AG04450 (cell line): ENCODE results near the gene SIPA1L3. TPM values are rescaled to one million over a fixed set of nuclear protein-coding genes. Genes with fewer than 3 reads are reported as not detected.

ENCODE experiments used
- CTCF ChIA-PET: fragments of 300-600, 350-600 bp; formaldehyde crosslinking; extraction: SDS; loops from one replicate; lab custom pipeline; 2022; ENCODE audit warnings: antibody characterized with exemption, inconsistent platforms; lab: Charles Lee
- POLR2A ChIA-PET: fragments of 350-600 bp; formaldehyde crosslinking; extraction: SDS; loops from one replicate; lab custom pipeline; 2021; ENCODE audit warnings: antibody characterized with exemption, inconsistent platforms; lab: Yijun Ruan, JAX
- DNase-seq: peaks from one replicate; pipeline ENCODE4 v3.0.0-alpha.2; 2011; ENCODE audit warnings: low read depth, low spot score
- H3K27ac ChIP-seq: one replicate; pipeline ENCODE4 v1.5.1; 2012; ENCODE audit warnings: low read depth, low read length, control low read depth
- H3K27me3 ChIP-seq: one replicate; pipeline ENCODE4 v1.6.0; 2012; ENCODE audit warnings: low read length; ENCODE audit not compliant: control insufficient read depth, insufficient read depth
- H3K4me3 ChIP-seq: 2 replicates; pipeline ENCODE4 v1.5.1; 2011; ENCODE audit warnings: mild to moderate bottlenecking, low read depth, low read length, control low read depth
- H3K9me3 ChIP-seq: 2 replicates; pipeline ENCODE4 v1.5.1; 2012; ENCODE audit warnings: low read length; ENCODE audit not compliant: control insufficient read depth, insufficient read depth
- polyA plus RNA-seq: library from polyadenylated mRNA; depleted of rRNA; stranded (reverse); fragments of >200 nt; gene quantifications from 2 replicates; pipeline ENCODE4 v1.2.3, GENCODE V29; 2011
- TF ChIP-seq, protein P1 (sequence below): IDR thresholded peaks from 2 replicates; pipeline ENCODE4 v1.5.1; 2011; ENCODE audit warnings: low read depth, low read length, control low read depth, inconsistent platforms

Gene SIPA1L3
- polyA plus RNA-seq, 1 experiment, result 4.9 TPM

DNA sequence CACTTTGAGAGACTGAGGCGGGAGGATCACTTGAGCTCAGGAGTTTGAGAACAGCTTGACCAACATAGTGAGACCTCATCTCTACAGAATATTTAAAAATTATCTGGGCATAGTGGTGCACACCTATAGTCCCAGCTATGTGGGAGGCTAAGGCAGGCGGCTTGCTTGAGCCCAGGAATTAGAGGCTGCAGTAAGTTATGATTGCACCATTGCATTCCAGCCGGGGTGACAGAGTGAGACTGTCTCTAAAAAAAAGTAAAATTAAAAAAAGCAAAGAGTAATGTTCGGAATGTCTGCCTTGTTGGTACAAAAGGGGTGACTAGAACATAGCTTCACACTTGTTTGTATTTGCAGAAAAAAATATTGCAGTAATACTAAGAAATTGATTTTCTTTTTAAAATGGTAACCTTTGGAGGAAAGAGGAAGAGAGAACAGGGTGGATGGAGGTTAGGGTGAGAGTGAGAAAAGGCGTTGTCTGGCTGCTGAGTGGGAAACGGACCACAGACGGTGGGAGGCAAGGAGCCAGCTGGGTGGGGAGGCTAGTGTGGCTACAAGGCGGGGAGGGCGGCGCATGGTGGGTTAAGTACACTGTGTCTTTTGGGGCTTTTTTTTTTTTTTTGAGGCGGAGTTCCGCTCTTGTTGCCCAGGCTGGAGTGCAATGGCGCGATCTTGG, 339.0 kb downstream of the SIPA1L3 start:
- Histone ChIP-seq H3K27ac (no peak overlapping the region), H3K27me3 (no peaks in the 10 kb centered on the region), H3K4me3 (no peak overlapping the region), H3K9me3 (no peaks in the 10 kb centered on the region)
- CTCF ChIA-PET, result interaction anchor here (1.0 to 5.5 kb wide), 2 partner anchors 87 to 139 kb away, joined by 3 to 123 read pairs; partner anchors contain the start of gene CATSPERG
- POLR2A ChIA-PET, result interaction anchor here (0.6 kb wide), 1 partner anchor 398 kb away, joined by 3 read pairs; no protein-coding TSS in a partner anchor
- TF ChIP-seq, protein P1, sequence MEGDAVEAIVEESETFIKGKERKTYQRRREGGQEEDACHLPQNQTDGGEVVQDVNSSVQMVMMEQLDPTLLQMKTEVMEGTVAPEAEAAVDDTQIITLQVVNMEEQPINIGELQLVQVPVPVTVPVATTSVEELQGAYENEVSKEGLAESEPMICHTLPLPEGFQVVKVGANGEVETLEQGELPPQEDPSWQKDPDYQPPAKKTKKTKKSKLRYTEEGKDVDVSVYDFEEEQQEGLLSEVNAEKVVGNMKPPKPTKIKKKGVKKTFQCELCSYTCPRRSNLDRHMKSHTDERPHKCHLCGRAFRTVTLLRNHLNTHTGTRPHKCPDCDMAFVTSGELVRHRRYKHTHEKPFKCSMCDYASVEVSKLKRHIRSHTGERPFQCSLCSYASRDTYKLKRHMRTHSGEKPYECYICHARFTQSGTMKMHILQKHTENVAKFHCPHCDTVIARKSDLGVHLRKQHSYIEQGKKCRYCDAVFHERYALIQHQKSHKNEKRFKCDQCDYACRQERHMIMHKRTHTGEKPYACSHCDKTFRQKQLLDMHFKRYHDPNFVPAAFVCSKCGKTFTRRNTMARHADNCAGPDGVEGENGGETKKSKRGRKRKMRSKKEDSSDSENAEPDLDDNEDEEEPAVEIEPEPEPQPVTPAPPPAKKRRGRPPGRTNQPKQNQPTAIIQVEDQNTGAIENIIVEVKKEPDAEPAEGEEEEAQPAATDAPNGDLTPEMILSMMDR, result no peak
- no peak for DNase-seq

- DNase-seq, result no peak
- Histone ChIP-seq H3K4me3 (no peak overlapping the region), H3K27me3 (no peaks in the 10 kb centered on the region), H3K27ac (no peak overlapping the region), H3K9me3 (no peaks in the 10 kb centered on the region)
- ChIA-PET CTCF (interaction anchor here (0.6 to 5.5 kb wide), 2 partner anchors 9 to 86 kb away, joined by 5 to 123 read pairs; partner anchors contain the start of gene CATSPERG), POLR2A (no interaction called here)
- TF ChIP-seq, protein P1, result no peak
Measured at GRCh38 chr19:38247126-38247525, 340.1 kb downstream of the SIPA1L3 start.

DNA sequence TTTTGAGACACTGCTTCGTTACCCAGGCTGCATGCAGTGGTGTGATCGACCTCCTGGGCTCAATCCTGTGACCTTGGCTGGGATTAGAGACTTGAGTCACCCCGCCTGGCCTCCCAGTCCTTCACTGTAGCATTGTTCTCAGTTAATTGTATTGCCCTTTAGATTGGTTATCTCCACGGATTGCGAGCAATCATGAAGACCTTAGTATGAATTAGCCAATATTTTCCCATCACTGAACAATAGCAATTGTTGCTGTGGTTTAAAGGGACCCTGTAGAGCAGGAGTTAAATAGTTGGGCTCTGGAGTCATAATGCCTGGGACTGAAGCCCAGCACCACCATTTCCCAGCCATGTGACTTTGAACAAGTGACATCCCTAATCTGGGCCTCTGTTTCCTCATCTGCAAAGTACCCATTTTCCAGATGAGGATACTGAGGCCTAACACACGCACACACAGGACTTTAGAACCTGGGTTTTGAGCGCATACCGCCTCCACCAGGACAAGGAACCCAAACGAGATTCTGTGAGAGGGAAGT, 340.8 kb downstream of the SIPA1L3 start:
- H3K9me3 ChIP-seq, result no peaks in the 10 kb centered on the region
- H3K4me3 ChIP-seq, result no peak overlapping the region
- DNase-seq, result no peak
- CTCF ChIA-PET, result interaction anchor here (0.5 to 5.5 kb wide), 2 partner anchors 11 to 85 kb away, joined by 6 to 123 read pairs; partner anchors contain the start of gene CATSPERG
- H3K27ac ChIP-seq, result no peak overlapping the region
- TF ChIP-seq, protein P1, result no peak
- POLR2A ChIA-PET, result no interaction called here
- no peaks in the 10 kb centered on the region for H3K27me3 ChIP-seq

- TF ChIP-seq, protein P1, result no peak
- Histone ChIP-seq H3K4me3 (no peak overlapping the region), H3K27ac (no peak overlapping the region), H3K9me3 (no peaks in the 10 kb centered on the region), H3K27me3 (no peaks in the 10 kb centered on the region)
- DNase-seq, result no peak
- ChIA-PET CTCF (interaction anchor here (0.5 kb wide), 1 partner anchor 12 kb away, joined by 6 read pairs; no protein-coding TSS in a partner anchor), POLR2A (no interaction called here)
Measured at GRCh38 chr19:38248421-38248820, 341.4 kb downstream of the SIPA1L3 start.

- H3K9me3 ChIP-seq, result no peaks in the 10 kb centered on the region
- H3K4me3 ChIP-seq, result no peak overlapping the region
- ChIA-PET CTCF (interaction anchor here (1.4 kb wide), 1 partner anchor 17 kb away, joined by 5 read pairs; no protein-coding TSS in a partner anchor), POLR2A (interaction anchor here (0.7 to 1.1 kb wide), 2 partner anchors 40 to 152 kb away, joined by 3 to 7 read pairs; partner anchors contain the start of gene FAM98C)
- TF ChIP-seq, protein P1, result no peak
- no peak for DNase-seq
- no peaks in the 10 kb centered on the region for H3K27me3 ChIP-seq
- no peak overlapping the region for H3K27ac ChIP-seq
Measured at GRCh38 chr19:38250428-38250820, 343.4 kb downstream of the SIPA1L3 start.
